ENCODE results near the gene ZNF335. TPM values are rescaled to one million over a fixed set of nuclear protein-coding genes. Genes with fewer than 3 reads are reported as not detected.

The ZNF335 gene
- total and polyA plus RNA-seq, 2 of the 8 experiments (the other 6 are each of a cell fraction or from before 2014, with no cell fraction given), result 12.4 to 14.6 TPM

- TF ChIP-seq CHD7 (IDR thresholded peaks at IDR 0.05; ENCODE audit: insufficient replicate concordance, low read length) (no peak), RAD21 (IDR thresholded peaks at IDR 0.05 in 1 of 2, conservative IDR thresholded peaks at IDR 0.05 in 1 of 2; ENCODE audit: low read depth in 2 of 2, low read length in 2 of 2) (no peak), SP4 (IDR thresholded peaks at IDR 0.05; ENCODE audit: low read length) (no peak), SIX5 (IDR thresholded peaks at IDR 0.05; ENCODE audit: low read depth, low read length) (no peak), MAX (IDR thresholded peaks at IDR 0.05) (no peak), BRCA1 (IDR thresholded peaks at IDR 0.05; ENCODE audit: low read depth, low read length) (no peak), POLR2A (IDR thresholded peaks at IDR 0.05; ENCODE audit: control extremely low read depth in 1 of 2, low read depth in 2 of 2, low read length in 2 of 2) (no peak), EGR1 (IDR thresholded peaks at IDR 0.05; ENCODE audit: borderline replicate concordance, low read depth, low read length) (no peak)
Measured at GRCh38 chr20:45940469-45940868, 31.5 kb downstream of the ZNF335 start (continued).

All from H1 (cell line).